ENCODE measurements around the gene ETNPPL.

- no peak for TF ChIP-seq CHD4 (IDR thresholded peaks at IDR 0.05; ENCODE audit: borderline replicate concordance, low read length)
- no peak for TF ChIP-seq HMG20B (CRISPR knock-in tag; conservative IDR thresholded peaks at IDR 0.05)
- TF ChIP-seq FOXP4 (CRISPR knock-in tag; IDR thresholded peaks at IDR 0.05), result no peak
- TF ChIP-seq MTA1 (CRISPR knock-in tag; IDR thresholded peaks at IDR 0.05; ENCODE audit: borderline replicate concordance), result no peak
- TF ChIP-seq SRSF4 (IDR thresholded peaks at IDR 0.05; ENCODE audit: low read depth, low read length, poor library complexity, severe bottlenecking), result no peak
- TF ChIP-seq ZSCAN22 (CRISPR knock-in tag; IDR thresholded peaks at IDR 0.05), result no peak
- no peak for TF ChIP-seq ZNF724P (CRISPR knock-in tag; IDR thresholded peaks at IDR 0.05; ENCODE audit: borderline replicate concordance)
- no peak for TF ChIP-seq ZHX2 (IDR thresholded peaks at IDR 0.05; ENCODE audit: low read depth)
- TF ChIP-seq ZHX2 (CRISPR knock-in tag; IDR thresholded peaks at IDR 0.05; ENCODE audit: borderline replicate concordance), result no peak
- TF ChIP-seq CREM (IDR thresholded peaks at IDR 0.05), result no peak
- TF ChIP-seq CREM (CRISPR knock-in tag; IDR thresholded peaks at IDR 0.05), result no peak
- TF ChIP-seq ZNF564 (CRISPR knock-in tag; IDR thresholded peaks at IDR 0.05), result no peak
- no peak for TF ChIP-seq SIX4 (CRISPR knock-in tag; IDR thresholded peaks at IDR 0.05)
- TF ChIP-seq CBX2 (IDR thresholded peaks at IDR 0.05; ENCODE audit: low read depth, low read length), result no peak
- no peak for TF ChIP-seq CBX2 (CRISPR knock-in tag; IDR thresholded peaks at IDR 0.05; ENCODE audit: low read depth)
These were observed 69.0 kb downstream of the ETNPPL start for GRCh38 chr4:108693819-108694218.

All from HepG2 (cell line).